ENCODE data around the gene KRT23.

KRT23 gene

DNA sequence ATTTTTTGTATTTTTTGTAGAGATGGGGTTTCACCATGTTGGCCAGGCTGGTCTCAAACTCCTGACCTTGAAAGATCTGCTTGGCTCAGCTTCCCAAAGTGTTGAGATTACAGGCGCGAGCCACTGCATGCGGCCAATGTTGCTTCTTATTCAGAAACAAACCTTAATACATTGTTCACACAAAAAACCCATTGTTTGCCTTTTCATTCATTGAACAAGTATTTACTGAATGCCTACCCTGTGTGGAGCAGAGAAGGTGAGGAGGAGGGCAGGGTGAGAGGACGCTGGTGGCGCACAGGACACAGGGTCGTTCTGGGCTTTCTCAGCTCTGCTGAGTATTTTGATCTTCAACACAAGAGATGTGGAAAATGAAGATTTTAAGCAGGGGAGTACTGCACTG, 8.0 kb upstream of the KRT23 start:
- ChIA-PET CTCF (interaction anchor here (0.6 to 0.9 kb wide), 2 partner anchors 123 to 142 kb away, joined by 3 to 4 read pairs; partner anchors contain the start of gene KRT10), POLR2A (no interaction called here)
- no peak for TF ChIP-seq ZNF121 (tag by site-specific recombination; IDR thresholded peaks at IDR 0.05)
- no peak for TF ChIP-seq ZNF10 (tag by site-specific recombination; IDR thresholded peaks at IDR 0.05)
- no peak for TF ChIP-seq ZNF707 (tag by site-specific recombination; IDR thresholded peaks at IDR 0.05)
- TF ChIP-seq ZNF354C (tag by site-specific recombination; IDR thresholded peaks at IDR 0.05; ENCODE audit: borderline replicate concordance, low read depth), result no peak
- TF ChIP-seq KLF10 (tag by site-specific recombination; IDR thresholded peaks at IDR 0.05), result no peak
- TF ChIP-seq ZNF629 (tag by site-specific recombination; IDR thresholded peaks at IDR 0.05), result no peak
- no peak for TF ChIP-seq ZFP3 (tag by site-specific recombination; IDR thresholded peaks at IDR 0.05; ENCODE audit: low read depth)
- TF ChIP-seq ZFP37 (tag by site-specific recombination; IDR thresholded peaks at IDR 0.05), result no peak
- TF ChIP-seq MEIS1 (CRISPR knock-in tag; IDR thresholded peaks at IDR 0.05; ENCODE audit: borderline replicate concordance), result no peak
- TF ChIP-seq ZNF24 (tag by site-specific recombination; IDR thresholded peaks at IDR 0.05), result no peak
- Histone ChIP-seq H3K36me3 (ENCODE audit: control insufficient read depth in 2 of 2, insufficient read depth in 1 of 2, low read length in 2 of 2) (no peaks in the 10 kb centered on the region), H3K4me3 (ENCODE audit: low read depth, low read length) (no peak overlapping the region), H3K27ac (ENCODE audit: extremely low read depth, low read depth, low read length) (no peak overlapping the region), H3K9me3 (ENCODE audit: control insufficient read depth, insufficient read depth, low read depth, low read length) (no peaks in the 10 kb centered on the region), H3K4me1 (ENCODE audit: control insufficient read depth, insufficient read depth, low read length) (no peaks in the 10 kb centered on the region)

DNA sequence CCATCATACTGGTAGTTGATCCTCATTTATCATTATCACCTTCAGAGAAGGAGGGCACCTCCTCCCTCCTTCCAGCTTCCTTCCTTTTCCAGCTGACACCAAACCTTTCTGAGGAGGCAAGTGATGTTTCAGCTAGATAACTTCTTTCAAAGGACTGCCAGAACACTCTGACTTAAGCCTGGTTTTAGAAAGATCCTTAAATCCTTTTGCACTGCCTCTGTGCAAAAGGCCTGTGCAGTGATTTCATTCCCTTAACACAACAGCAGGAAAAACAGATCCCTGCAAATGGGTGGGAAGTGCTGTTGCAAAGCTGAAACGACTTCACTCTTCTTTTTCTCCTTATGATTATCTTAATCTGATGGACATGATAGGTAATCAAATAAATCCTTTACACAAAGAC, 7.1 kb upstream of the KRT23 start:
- Histone ChIP-seq H3K4me3 (ENCODE audit: low read depth, low read length) (no peak overlapping the region), H3K9me3 (ENCODE audit: control insufficient read depth, insufficient read depth, low read depth, low read length) (no peaks in the 10 kb centered on the region), H3K36me3 (ENCODE audit: control insufficient read depth in 2 of 2, insufficient read depth in 1 of 2, low read length in 2 of 2) (no peaks in the 10 kb centered on the region), H3K27ac (ENCODE audit: extremely low read depth, low read depth, low read length) (no peak overlapping the region), H3K4me1 (ENCODE audit: control insufficient read depth, insufficient read depth, low read length) (no peaks in the 10 kb centered on the region)
- POLR2A ChIA-PET, result no interaction called here
- CTCF ChIA-PET, result interaction anchor here (0.9 kb wide), 1 partner anchor 141 kb away, joined by 4 read pairs; no protein-coding TSS in a partner anchor
- TF ChIP-seq GLIS1 (tag by site-specific recombination; IDR thresholded peaks at IDR 0.05) (no peak), SP2 (tag by site-specific recombination; IDR thresholded peaks at IDR 0.05) (no peak), ZNF248 (tag by site-specific recombination; IDR thresholded peaks at IDR 0.05) (no peak), ZNF19 (tag by site-specific recombination; IDR thresholded peaks at IDR 0.05; ENCODE audit: low read depth) (no peak), ZNF266 (tag by site-specific recombination; IDR thresholded peaks at IDR 0.05; ENCODE audit: low read depth) (no peak)

DNA sequence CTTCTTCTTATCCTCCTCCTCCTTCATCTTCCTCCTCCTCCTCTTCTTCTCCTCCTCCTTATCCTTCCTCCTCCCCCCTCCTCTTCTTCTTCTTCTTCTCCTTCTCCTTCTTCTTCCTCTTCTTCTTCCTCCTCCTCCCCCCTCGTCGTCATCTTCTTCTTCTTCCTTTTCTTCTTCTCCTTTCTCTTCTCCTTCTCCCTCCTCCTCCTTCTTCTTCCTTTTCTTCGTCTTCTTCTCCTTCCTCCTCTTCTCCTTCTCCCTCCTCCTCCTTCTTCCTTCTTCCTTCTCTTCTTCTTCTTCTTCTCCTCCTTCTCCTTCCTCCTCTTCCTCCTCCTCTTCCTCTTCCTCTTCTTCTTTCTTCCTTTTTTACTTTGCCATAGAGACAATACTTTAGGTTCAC, 5.1 kb upstream of the KRT23 start:
- TF ChIP-seq, protein P1, sequence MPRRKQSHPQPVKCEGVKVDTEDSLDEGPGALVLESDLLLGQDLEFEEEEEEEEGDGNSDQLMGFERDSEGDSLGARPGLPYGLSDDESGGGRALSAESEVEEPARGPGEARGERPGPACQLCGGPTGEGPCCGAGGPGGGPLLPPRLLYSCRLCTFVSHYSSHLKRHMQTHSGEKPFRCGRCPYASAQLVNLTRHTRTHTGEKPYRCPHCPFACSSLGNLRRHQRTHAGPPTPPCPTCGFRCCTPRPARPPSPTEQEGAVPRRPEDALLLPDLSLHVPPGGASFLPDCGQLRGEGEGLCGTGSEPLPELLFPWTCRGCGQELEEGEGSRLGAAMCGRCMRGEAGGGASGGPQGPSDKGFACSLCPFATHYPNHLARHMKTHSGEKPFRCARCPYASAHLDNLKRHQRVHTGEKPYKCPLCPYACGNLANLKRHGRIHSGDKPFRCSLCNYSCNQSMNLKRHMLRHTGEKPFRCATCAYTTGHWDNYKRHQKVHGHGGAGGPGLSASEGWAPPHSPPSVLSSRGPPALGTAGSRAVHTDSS (tag by site-specific recombination; IDR thresholded peaks at IDR 0.05), result peak; percentile 96
- TF ChIP-seq ZNF366 (tag by site-specific recombination; conservative IDR thresholded peaks at IDR 0.05) (peak; percentile 74), ZNF335 (tag by site-specific recombination; conservative IDR thresholded peaks at IDR 0.05) (no peak)
- H3K9me3 ChIP-seq (ENCODE audit: control insufficient read depth, insufficient read depth, low read depth, low read length), result no peaks in the 10 kb centered on the region
- H3K4me3 ChIP-seq (ENCODE audit: low read depth, low read length), result no peak overlapping the region
- no peaks in the 10 kb centered on the region for H3K4me1 ChIP-seq (ENCODE audit: control insufficient read depth, insufficient read depth, low read length)
- ChIA-PET CTCF (no interaction called here), POLR2A (no interaction called here)
- H3K27ac ChIP-seq (ENCODE audit: extremely low read depth, low read depth, low read length), result no peak overlapping the region
- no peaks in the 10 kb centered on the region for H3K36me3 ChIP-seq (ENCODE audit: control insufficient read depth in 2 of 2, insufficient read depth in 1 of 2, low read length in 2 of 2)

DNA sequence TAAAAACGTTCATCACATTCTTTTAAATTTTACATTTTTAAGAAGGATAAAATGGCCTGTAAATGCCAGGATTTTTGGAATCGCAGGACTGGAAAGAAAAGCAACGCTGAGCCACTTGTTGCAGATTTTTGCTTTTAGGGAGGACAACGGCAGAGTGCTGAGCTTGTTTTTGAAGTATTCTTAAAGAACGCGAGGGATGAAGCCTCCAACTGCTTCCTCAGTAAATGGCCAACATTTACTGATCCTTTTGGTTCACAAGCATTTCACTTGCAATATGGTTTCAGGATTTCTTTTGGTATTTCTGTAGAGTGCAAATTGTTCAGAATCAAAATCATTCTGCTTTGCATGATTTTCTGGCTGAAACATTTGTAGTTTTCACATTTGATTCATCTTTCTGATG, 2.8 kb upstream of the KRT23 start:
- ChIA-PET CTCF (no interaction called here), POLR2A (no interaction called here)
- H3K4me3 ChIP-seq (ENCODE audit: low read depth, low read length), result no peak overlapping the region
- 0 out of 2 replicates have a peak, but pooled peaks have one; percentile 22 for TF ChIP-seq SCRT2 (tag by site-specific recombination; IDR thresholded peaks at IDR 0.05)
- no peak for TF ChIP-seq ZNF114 (tag by site-specific recombination; IDR thresholded peaks at IDR 0.05)
- TF ChIP-seq ZNF621 (tag by site-specific recombination; IDR thresholded peaks at IDR 0.05), result no peak
- H3K9me3 ChIP-seq (ENCODE audit: control insufficient read depth, insufficient read depth, low read depth, low read length), result no peaks in the 10 kb centered on the region
- H3K4me1 ChIP-seq (ENCODE audit: control insufficient read depth, insufficient read depth, low read length), result no peaks in the 10 kb centered on the region
- H3K36me3 ChIP-seq (ENCODE audit: control insufficient read depth in 2 of 2, insufficient read depth in 1 of 2, low read length in 2 of 2), result no peaks in the 10 kb centered on the region
- H3K27ac ChIP-seq (ENCODE audit: extremely low read depth, low read depth, low read length), result no peak overlapping the region

Data from HEK293 (cell line).